Renal pelvis (tissue), 4 donors: Measurements from ENCODE around the gene NDOR1. TPM values are rescaled to one million over a fixed set of nuclear protein-coding genes. Genes with fewer than 3 reads are reported as not detected.

ENCODE experiments used
- DNase-seq: peaks from one replicate; pipeline ENCODE4 v3.0.0-alpha.2; 2013
- polyA plus RNA-seq, 3 donors: library from polyadenylated mRNA; unstranded; fragments of 120-200 nt; gene quantifications; one replicate each; pipeline ENCODE4 v1.2.1, GENCODE V29; 2013; ENCODE audit not compliant: insufficient read length in 3 of 3

NDOR1 gene
- polyA plus RNA-seq, 3 donors = 13.3 to 18.9 (median 17.2) TPM

- no peak for DNase-seq
Measured at GRCh38 chr9:137218754-137219271, 13.3 kb downstream of the NDOR1 start.

GRCh38 chr9:137219757-137220316, 14.3 kb downstream of the NDOR1 start:
- DNase-seq = no peak

- DNase-seq = no peak
Measured at GRCh38 chr9:137220317-137221094, 15.0 kb downstream of the NDOR1 start.

- no peak for DNase-seq
Measured at GRCh38 chr9:137221095-137221505, 15.6 kb downstream of the NDOR1 start.

- no peak for DNase-seq
Measured at GRCh38 chr9:137221506-137222111, 16.1 kb downstream of the NDOR1 start.

GRCh38 chr9:137222190-137223077, 16.9 kb downstream of the NDOR1 start, which contains the start of gene RNF208:
TSS of gene RNF208 (minus strand) at chr9:137222240. CDS start at chr9:137221212, 1,028 bp downstream.
- DNase-seq = no peak

GRCh38 chr9:137223078-137223970, 17.8 kb downstream of the NDOR1 start:
- DNase-seq = peak; percentile 97

- no peak for DNase-seq
Measured at GRCh38 chr9:137224830-137225694, 19.6 kb downstream of the NDOR1 start, which contains the start of gene CYSRT1. TSS of gene CYSRT1 (plus strand) at chr9:137225174. CDS start at chr9:137225622, 448 bp downstream.

- DNase-seq = no peak
Measured at GRCh38 chr9:137225699-137226331, 20.3 kb downstream of the NDOR1 start.

GRCh38 chr9:137226338-137227053, 21.0 kb downstream of the NDOR1 start:
- no peak for DNase-seq

- peak; percentile 75 for DNase-seq
Measured at GRCh38 chr9:137227054-137227852, 21.8 kb downstream of the NDOR1 start, which contains the start of gene RNF224. TSS of gene RNF224 (plus strand) at chr9:137227502. CDS start at chr9:137228336, 834 bp downstream.

GRCh38 chr9:137227853-137228505, 22.5 kb downstream of the NDOR1 start:
- no peak for DNase-seq

GRCh38 chr9:137228506-137228967, 23.0 kb downstream of the NDOR1 start:
- no peak for DNase-seq

- no peak for DNase-seq
Measured at GRCh38 chr9:137228968-137229896, 23.7 kb downstream of the NDOR1 start.
